GM23338 (cell line): ENCODE results near the gene GRIN2A.

Source experiments
- EZH2 ChIP-seq: fragments of 200-600 bp; sonication (generic); IDR thresholded peaks from one replicate; pipeline ENCODE4 v1.8.0; 2017; ENCODE audit warnings: antibody characterized with exemption, mild to moderate bottlenecking, low read depth; ENCODE audit not compliant: unreplicated experiment
- POLR2AphosphoS5 ChIP-seq: IDR thresholded peaks from 2 replicates; pipeline ENCODE4 v1.6.1; 2016; ENCODE audit warnings: antibody characterized with exemption, low read depth
- TF ChIP-seq, protein P1 (sequence below), 2 experiments: fragments of 200-600 bp in 1 of 2; sonication (generic) in 1 of 2; conservative IDR thresholded peaks; 2 replicates each; pipeline versions ENCODE4 v1.5.1 to v1.6.1; 2016 to 2017; ENCODE audit warnings: antibody characterized with exemption in 2 of 2, low read depth in 2 of 2, mild to moderate bottlenecking in 2 of 2, moderate library complexity in 1 of 2
- TF ChIP-seq, protein P2 (sequence below): IDR thresholded peaks from one replicate; pipeline ENCODE4 v1.6.1; 2018; ENCODE audit warnings: antibody characterized with exemption; ENCODE audit not compliant: unreplicated experiment

DNA sequence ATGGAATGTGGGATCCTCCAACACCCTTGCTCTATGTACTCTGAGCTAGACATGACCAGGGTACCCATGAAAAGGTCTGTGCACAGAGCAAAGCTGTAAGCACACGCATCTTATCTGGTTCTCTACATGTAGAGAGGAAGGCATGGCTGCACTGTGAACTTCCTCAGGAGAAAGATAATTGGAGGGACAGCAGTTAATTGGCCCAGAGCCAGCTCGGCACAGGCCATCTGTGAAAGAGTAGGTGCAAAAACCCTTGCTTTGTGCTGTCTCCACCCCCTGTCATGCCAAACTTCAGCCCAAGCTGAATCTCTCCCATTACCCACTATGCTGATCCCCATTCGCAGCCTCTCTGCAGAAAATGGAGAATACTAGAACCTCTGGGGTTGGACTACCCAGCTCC, 241.0 kb downstream of the GRIN2A start:
- TF ChIP-seq, protein P1, sequence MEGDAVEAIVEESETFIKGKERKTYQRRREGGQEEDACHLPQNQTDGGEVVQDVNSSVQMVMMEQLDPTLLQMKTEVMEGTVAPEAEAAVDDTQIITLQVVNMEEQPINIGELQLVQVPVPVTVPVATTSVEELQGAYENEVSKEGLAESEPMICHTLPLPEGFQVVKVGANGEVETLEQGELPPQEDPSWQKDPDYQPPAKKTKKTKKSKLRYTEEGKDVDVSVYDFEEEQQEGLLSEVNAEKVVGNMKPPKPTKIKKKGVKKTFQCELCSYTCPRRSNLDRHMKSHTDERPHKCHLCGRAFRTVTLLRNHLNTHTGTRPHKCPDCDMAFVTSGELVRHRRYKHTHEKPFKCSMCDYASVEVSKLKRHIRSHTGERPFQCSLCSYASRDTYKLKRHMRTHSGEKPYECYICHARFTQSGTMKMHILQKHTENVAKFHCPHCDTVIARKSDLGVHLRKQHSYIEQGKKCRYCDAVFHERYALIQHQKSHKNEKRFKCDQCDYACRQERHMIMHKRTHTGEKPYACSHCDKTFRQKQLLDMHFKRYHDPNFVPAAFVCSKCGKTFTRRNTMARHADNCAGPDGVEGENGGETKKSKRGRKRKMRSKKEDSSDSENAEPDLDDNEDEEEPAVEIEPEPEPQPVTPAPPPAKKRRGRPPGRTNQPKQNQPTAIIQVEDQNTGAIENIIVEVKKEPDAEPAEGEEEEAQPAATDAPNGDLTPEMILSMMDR (conservative IDR thresholded peaks at IDR 0.05; ENCODE audit: low read depth in 2 of 2): no peak
- TF ChIP-seq, protein P2, sequence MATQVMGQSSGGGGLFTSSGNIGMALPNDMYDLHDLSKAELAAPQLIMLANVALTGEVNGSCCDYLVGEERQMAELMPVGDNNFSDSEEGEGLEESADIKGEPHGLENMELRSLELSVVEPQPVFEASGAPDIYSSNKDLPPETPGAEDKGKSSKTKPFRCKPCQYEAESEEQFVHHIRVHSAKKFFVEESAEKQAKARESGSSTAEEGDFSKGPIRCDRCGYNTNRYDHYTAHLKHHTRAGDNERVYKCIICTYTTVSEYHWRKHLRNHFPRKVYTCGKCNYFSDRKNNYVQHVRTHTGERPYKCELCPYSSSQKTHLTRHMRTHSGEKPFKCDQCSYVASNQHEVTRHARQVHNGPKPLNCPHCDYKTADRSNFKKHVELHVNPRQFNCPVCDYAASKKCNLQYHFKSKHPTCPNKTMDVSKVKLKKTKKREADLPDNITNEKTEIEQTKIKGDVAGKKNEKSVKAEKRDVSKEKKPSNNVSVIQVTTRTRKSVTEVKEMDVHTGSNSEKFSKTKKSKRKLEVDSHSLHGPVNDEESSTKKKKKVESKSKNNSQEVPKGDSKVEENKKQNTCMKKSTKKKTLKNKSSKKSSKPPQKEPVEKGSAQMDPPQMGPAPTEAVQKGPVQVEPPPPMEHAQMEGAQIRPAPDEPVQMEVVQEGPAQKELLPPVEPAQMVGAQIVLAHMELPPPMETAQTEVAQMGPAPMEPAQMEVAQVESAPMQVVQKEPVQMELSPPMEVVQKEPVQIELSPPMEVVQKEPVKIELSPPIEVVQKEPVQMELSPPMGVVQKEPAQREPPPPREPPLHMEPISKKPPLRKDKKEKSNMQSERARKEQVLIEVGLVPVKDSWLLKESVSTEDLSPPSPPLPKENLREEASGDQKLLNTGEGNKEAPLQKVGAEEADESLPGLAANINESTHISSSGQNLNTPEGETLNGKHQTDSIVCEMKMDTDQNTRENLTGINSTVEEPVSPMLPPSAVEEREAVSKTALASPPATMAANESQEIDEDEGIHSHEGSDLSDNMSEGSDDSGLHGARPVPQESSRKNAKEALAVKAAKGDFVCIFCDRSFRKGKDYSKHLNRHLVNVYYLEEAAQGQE: no peak
- TF ChIP-seq EZH2 (no peak), POLR2AphosphoS5 (no peak)
